ENCODE measurements around the gene OSBPL1A.

OSBPL1A gene

DNA sequence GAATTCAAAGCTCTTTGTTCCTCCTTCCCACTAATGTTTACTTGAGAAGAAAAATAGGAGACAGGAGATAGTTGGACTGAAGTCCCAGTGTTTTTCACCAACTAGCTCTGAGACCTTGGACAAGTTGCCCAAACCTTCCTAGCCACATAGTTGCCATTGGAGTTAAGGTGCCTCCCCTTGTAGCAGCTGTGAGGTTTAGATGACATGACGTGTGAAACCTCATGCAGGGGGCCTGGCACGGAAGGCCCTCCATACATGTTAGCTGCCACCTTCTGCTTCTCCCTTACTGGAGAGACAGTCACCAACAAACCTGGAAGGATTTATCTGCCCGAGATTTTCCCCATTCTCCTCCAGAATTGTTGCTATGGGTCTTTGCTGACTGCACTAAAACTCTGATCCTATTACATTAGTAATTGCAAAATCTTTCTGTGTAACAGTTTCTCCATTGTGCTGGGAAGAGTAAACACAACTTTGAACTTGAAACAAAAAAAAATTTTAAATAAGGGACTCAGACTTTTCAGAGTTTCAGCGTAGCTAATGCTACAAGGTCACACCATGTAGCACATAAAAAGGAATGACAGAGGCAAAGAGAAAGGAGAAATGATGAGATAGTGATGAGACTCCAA is 282.6 kb downstream of the OSBPL1A start:
- Histone ChIP-seq H3K4me3 (replicated peaks; ENCODE audit: low read depth, low read length) (no peak overlapping the region), H3K36me3 (ENCODE audit: control insufficient read depth, insufficient read depth, low read length) (peaks cover 2% of the 10 kb centered on the region), H3K27me3 (replicated peaks; ENCODE audit: control insufficient read depth, insufficient read depth, low read length) (no peaks in the 10 kb centered on the region)
- no peak for DNase-seq (ENCODE audit: extremely low read depth, insufficient read length)
- TF ChIP-seq, protein P1, sequence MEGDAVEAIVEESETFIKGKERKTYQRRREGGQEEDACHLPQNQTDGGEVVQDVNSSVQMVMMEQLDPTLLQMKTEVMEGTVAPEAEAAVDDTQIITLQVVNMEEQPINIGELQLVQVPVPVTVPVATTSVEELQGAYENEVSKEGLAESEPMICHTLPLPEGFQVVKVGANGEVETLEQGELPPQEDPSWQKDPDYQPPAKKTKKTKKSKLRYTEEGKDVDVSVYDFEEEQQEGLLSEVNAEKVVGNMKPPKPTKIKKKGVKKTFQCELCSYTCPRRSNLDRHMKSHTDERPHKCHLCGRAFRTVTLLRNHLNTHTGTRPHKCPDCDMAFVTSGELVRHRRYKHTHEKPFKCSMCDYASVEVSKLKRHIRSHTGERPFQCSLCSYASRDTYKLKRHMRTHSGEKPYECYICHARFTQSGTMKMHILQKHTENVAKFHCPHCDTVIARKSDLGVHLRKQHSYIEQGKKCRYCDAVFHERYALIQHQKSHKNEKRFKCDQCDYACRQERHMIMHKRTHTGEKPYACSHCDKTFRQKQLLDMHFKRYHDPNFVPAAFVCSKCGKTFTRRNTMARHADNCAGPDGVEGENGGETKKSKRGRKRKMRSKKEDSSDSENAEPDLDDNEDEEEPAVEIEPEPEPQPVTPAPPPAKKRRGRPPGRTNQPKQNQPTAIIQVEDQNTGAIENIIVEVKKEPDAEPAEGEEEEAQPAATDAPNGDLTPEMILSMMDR (IDR thresholded peaks at IDR 0.05; ENCODE audit: insufficient read depth, low read length, poor library complexity, severe bottlenecking), result no peak

DNA sequence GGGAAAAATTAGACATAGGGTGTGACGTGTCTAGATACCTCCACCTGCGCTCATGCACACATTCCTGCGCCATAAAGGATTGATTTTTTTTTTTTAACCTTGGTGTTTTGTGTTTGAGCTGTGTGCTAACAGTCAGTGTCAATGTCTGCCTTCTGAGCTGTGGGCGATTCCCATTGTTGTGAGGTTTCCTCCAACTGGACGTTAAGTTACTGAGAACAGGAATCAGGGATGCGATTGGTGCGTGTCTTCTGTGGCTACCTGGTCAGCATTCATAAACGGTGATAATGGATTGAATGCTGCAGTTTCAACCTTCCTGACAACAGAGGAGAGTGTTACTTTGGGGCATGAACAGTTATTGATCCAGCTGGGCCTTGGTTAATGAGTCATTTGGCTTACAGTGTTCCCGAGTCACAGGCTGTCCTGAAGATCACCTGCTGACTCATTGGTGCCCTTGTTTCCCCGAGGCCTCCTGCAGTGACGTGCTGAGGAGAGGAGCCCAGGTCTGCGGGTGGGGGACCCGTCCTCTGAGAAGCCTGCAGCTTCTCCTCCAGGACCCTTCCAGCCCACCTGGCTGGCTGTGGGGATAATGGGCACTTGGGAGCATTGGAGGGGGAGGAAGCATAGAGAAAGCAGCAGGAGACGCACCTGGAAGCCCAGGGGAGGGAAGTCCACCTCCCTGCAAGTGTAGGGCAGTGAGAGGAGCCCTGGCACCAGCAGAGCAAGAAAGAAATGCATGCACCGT is 284.6 kb downstream of the OSBPL1A start:
- H3K36me3 ChIP-seq (ENCODE audit: control insufficient read depth, insufficient read depth, low read length), result peaks cover 2% of the 10 kb centered on the region
- TF ChIP-seq, protein P1 (IDR thresholded peaks at IDR 0.05; ENCODE audit: insufficient read depth, low read length, poor library complexity, severe bottlenecking), result no peak
- no peak for DNase-seq (ENCODE audit: extremely low read depth, insufficient read length)
- H3K4me3 ChIP-seq (replicated peaks; ENCODE audit: low read depth, low read length), result no peak overlapping the region
- no peaks in the 10 kb centered on the region for H3K27me3 ChIP-seq (replicated peaks; ENCODE audit: control insufficient read depth, insufficient read depth, low read length)

DNA sequence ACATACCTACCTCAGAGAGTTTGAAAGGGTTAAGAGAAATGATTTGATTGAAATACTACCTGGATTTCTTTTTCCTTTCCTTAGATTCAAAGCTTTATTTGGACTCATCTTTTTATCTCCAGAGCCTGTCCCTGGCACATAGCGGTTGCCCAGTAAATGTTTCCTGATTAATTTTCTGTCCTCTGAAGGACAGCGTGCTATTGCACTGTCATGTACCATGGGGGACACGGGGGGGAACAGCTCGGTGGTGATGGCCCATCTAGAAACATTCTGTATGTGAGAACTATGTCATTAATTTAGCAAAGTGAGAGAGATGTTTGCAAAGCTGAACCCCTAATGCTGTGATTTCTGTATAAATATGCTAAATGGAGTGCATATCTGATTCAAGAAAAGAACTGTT is 285.2 kb downstream of the OSBPL1A start:
- TF ChIP-seq, protein P1 (IDR thresholded peaks at IDR 0.05; ENCODE audit: insufficient read depth, low read length, poor library complexity, severe bottlenecking), result no peak
- Histone ChIP-seq H3K27me3 (replicated peaks; ENCODE audit: control insufficient read depth, insufficient read depth, low read length) (no peaks in the 10 kb centered on the region), H3K36me3 (ENCODE audit: control insufficient read depth, insufficient read depth, low read length) (peaks cover 2% of the 10 kb centered on the region), H3K4me3 (replicated peaks; ENCODE audit: low read depth, low read length) (no peak overlapping the region)
- no peak for DNase-seq (ENCODE audit: extremely low read depth, insufficient read length)
